Measurements from ENCODE around the gene NKX1-1.

The NKX1-1 gene

DNA sequence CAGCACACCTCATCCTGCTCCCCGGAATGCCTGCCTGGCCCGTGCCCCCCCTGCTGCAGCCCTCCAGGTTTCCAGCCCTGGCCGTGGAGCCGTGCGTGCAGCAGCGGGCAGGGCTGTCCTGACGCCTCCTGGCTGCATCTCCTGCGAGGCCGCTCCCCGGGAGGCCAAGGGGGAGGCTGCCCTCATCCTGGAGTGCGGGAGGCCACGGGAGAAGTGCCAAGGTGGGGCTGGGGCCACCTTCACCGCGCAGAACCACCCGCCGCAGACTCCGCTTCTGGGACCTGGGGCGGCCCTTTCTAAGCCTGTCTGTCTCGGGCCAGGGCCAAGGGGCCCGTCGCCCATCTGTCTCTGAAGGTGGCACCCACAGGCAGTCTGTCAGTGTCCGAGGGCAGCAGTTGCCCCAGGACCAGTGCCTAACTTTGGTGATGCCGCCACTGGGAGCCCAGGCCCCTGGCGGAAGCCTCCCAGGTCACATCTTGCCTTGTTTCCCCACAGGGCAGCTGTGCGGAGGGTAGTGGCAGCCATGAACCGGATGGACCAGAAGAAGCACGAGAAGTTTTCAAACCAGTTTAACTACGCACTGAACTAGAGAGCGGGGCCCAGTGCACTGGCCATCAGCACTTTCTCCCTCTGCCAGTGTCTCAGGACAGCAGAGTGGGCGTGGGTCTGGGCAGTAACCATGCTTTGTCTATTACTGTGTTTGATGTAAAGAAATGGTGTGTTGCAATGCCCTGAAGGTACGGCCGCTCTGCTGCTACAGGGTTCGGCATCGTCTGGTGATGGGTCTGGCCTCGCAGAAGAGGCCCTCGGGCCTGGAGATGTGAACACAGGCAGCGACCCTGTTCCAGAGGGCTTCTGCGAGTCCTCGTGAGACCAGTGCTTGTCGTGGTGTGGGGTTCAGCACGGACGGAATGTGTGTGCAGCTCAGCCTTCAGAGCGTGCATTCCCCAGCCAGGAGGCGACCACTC, 20.6 kb downstream of the NKX1-1 start:
- no peak for DNase-seq (ENCODE audit: low spot score)

DNA sequence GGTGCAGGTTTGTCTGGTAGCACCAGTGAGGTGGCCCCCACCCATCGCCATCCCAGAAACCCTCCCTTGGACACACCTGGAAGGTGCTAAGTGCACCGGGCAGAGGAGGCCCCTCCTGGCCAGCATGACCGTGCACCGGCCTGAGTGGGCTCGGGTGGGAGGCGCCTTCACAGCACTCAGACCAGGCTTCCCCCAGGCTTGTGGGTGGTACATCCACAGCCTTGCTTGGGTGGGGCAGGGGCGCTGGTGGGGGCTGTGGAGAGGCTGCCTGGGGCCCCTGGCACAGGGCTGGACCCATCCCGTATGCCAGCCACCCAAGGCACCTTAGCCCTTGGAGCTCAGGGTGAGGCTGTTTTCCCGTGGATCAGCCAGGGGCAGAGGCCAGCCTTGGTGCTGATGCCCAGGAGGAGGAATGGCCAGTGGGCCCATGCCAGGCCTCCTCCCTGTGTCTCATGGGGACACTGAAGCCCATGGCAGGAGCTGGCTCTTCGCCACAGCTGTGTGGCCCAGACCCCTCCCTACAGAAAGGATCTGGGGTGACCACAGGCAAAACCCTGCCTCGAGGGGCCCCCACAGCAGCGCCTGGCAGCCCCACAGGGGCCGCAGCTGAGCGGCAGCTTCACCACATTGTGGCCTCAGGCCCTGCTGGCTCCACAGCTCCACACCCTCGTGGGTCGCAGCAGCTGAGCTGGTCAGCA, 21.4 kb downstream of the NKX1-1 start:
- no peak for DNase-seq (ENCODE audit: low spot score)

GRCh38 chr4:1383728-1384591, 22.3 kb downstream of the NKX1-1 start:
- no peak for DNase-seq (ENCODE audit: low spot score)

DNA sequence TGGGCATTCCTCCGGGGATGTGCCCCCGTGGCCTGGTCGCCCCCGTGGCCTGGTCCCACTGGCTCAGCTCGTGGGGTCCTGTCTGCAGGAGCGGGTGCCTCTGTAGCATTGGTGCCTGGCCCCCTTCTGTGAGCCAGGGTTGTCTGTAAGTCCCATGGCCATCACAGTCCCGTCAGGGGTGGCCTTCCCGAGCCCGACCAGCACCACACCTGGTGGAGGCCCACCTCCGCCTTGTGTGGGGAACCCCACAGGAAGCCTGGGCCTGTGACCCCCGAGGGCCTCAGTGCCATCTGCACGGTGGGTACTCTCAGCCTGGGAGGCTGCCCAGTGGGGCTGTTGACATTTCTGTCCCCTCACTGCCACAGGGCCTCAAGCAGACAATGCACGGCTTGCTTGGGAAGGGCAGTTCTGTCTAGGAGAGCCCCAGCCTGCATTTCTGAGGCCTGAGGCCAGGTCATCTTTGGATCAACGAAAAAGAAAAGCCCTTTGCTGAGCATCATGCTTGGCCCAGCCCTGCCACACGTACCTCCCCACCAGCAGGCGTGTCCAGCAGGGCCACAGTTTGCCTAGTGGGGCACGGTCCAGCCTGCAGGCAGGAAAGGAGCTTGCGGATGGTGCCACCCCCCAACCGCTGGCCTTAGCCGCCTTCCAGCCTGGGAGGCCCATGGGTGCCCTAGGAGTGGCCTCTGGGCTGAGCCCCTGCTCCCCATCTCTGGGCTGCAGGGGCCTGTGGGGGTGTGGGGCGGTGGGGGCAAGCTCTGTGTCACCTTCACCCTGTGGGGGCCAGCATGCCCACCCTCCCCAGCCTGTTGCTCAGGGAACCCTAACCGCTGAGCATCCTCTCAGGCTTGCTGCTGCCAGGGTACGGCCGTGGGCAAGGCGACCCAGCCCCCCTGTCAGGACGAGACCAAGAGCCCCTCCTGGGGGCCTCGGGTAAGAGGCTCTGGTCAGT, 23.2 kb downstream of the NKX1-1 start:
- no peak for DNase-seq (ENCODE audit: low spot score)

DNA sequence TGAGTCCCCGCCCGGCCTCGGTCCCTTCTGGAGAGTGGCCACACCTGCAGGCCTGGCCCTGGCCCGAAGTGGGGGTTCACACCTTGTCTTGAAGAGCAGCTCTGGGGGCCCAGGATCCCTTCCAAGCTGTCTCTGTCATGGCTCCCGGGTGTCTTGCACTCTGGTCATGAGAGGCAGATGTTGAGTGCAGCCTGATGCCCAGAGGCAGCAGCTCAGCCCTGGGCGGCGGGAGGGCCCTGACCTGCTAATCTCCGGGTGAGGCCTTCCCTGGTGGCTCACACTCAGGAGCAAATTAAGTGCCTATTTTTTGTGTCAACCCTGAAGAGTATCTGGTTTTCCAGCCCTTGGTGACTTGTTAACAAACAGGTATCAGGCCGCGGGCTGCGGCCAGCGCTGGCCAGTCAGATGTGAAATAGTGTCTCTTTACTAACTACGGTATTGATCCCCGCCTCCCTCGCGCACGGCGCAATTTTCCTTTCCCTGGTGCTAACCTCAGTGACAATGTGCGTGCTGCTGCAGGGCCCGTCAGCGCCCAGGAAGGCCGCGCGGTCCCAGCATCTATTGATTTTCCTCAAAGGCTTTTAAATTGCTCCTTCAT, 24.2 kb downstream of the NKX1-1 start:
- DNase-seq (ENCODE audit: low spot score): no peak

GRCh38 chr4:1381181-1381621, 25.0 kb downstream of the NKX1-1 start:
- no peak for DNase-seq (ENCODE audit: low spot score)

DNA sequence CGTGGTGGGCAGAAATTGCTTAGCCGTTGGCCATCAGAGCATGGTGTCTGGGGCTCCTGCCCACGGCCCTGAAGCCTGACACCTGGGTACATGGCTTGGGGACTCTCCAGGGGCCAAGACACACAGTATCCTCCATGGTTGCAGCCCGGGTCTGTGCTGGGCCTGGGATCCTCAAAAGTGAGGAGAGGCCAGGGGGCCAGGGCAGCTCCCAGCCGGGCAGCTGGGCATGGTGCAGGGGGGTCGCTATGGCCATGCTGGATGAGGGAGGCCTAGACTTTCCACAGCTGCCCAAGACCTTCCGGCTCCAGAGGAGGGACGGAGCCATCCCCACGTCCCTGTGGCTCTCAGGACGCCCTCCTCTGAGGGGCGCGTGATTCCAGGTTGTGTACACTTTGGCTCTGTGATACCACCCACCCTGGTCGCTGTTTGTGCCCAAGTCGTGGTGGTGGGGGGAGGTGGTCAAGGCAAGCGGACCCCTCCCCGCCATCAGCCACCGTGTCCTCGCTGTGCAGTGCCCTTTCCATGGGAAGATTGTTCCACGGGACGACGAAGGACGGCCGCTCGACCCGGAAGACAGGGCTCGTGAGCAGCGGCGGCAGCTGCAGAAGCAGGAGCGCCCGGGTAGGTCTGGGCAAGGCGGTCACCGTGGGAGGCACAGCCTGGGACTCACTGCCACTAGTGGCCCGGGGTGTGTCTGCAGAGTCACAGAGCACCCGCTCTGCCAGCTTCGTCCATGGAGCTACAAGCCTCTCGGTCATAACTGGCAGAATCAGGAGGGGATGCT, 25.7 kb downstream of the NKX1-1 start:
- no peak for DNase-seq (ENCODE audit: low spot score)

DNA sequence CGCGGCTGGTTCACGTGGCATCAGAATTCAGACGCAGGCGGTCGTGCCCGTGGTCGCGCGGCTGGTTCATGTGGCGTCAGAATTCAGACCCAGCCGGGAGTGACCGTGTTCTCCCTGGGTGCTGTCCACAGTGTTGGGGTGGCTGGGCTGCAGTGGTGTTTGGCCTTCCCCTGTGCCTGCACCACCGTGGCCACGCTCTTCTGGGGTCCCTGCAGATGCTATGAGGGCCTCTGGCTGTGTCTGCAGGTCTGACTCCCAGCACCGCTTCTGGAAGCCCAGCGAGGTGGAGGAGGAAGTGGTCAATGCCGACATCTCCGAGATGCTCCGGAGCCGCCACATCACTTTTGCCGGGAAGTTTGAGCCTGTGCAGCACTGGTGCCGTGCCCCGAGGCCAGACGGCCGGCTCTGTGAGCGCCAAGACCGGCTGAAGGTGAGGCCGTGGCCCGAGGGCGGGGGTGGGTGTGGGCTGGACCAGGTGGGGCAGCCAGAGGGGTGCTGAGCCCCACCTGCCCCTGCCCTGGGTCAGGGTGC, 26.4 kb downstream of the NKX1-1 start:
- DNase-seq (ENCODE audit: low spot score): no peak

DNA sequence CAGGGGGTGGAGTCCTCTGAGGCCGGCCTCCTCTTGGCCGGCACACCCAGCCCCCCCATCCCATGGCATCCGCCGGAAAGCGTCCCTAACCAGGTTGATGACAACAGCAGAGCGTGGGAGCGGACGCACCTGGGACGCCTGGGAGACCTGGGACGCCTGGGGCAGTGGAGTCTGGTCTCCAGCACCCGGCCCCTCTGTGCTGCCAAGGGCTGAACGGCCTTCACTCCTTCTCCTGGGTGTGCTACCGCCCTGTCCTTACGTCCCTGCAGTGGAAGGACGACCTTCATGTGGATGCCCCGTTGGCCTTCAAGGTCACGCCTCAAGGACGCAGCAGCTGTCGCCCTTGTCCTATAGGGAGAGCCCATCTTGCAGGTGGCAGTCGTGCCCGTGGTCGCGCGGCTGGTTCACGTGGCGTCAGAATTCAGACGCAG, 26.9 kb downstream of the NKX1-1 start:
- no peak for DNase-seq (ENCODE audit: low spot score)

- no peak for DNase-seq (ENCODE audit: low spot score)
Observed at GRCh38 chr4:1378559-1379231, 27.5 kb downstream of the NKX1-1 start.

DNA sequence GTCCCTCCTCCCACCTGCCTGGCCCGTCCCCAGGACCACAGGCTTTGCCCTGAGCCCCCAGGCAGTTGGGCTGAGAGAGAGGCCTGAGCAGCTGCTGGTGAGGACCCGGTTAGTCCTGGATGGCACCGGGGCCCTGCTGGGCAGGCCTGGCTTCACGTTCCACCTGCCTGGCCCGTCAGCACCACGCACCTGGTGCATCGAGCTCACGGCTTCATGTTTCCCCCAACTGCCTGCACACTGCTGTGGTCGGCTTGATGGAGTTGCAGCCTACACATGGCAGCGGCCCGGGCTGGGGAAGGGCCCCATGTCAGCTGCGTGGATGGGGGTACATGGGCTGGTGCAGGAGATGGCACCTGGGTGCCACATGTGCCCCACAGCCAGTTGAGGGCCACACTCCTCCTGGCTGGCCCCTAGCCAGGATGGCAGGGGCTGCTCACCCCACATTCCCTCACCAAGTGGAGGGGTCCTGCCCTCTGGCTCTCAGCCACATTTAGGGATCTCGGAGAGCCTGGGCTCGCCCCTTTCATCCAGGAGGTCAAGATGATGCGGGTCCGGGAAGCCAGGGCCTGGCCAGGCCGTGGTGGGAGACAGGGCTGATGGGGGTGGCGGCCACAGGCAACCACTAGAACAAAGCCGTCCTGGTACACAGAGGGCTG, 28.5 kb downstream of the NKX1-1 start:
- DNase-seq (ENCODE audit: low spot score): no peak

DNA sequence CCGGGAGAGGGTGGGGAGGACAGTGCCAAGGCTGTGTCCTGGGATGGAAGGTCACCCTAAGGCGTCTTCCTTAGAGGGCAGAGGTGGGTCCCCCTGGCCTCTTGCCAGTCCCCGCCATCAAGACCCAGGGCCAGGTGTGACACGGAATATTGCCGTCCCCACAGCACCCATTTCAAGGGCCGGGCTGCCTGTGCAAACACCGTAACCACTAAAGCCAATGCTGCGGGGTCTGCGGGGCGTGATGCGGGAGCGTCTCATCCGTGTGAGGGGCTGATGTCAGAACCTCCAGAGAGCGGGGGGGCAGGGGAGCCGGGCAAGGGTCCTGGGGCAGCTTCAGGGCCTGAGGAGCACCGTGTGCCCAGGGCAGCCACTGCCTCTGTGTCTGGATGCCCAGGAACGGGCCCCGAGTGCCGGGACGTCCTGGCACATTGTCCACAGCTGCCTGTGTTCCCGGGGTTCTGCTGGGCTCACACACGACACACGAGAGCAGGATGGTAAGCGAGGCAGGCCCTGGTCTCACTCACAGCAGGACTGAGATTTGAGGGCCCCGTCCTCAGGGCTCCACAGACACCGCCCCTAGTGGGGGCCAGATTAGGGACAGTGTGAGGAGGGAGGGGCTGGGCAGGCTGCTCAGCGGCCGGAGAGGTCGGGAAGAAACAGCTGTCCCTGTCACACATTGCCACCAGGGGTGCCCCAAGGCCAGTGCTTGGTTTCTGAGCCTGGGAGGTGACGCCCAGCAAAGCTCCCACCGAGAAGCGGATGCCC, 29.2 kb downstream of the NKX1-1 start:
- DNase-seq (ENCODE audit: low spot score): no peak

- DNase-seq (ENCODE audit: low spot score): no peak
Observed at GRCh38 chr4:1376391-1376840, 29.8 kb downstream of the NKX1-1 start.

- no peak for DNase-seq (ENCODE audit: low spot score)
Observed at GRCh38 chr4:1375761-1376322, 30.4 kb downstream of the NKX1-1 start.

DNA sequence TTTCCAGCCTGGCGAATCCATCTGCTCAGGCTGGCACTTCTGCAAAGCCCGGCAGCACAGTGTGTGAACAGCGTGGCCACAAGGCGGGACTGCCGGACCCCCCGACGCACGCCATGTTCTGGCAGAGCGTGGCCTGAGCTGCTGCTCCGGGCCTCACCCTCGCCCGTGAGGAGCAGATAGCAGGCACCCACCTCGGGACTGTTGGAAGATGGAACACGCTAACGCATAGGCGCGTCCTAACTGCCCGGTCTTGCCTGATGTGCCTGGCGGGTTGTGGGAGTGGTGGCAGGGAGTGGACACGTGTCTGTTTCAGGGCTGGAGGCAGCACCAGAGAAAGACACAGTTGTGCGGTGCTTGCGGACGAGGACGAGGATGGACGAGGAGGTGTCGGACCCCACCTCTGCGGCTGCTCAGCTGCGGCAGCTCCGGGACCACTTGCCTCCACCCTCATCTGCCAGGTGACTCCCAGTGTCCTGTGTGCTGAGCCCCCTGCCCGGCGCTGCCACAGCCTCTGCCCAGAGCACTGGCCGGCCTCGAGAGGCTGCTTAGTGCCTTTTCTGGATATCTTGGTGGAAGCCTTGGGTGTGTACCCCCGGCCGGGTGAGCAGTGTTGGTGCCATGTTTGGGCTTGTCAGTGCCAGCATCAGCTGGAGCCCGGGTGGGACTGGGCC, 31.1 kb downstream of the NKX1-1 start:
- peak; percentile 34 for DNase-seq (ENCODE audit: low spot score)

DNA sequence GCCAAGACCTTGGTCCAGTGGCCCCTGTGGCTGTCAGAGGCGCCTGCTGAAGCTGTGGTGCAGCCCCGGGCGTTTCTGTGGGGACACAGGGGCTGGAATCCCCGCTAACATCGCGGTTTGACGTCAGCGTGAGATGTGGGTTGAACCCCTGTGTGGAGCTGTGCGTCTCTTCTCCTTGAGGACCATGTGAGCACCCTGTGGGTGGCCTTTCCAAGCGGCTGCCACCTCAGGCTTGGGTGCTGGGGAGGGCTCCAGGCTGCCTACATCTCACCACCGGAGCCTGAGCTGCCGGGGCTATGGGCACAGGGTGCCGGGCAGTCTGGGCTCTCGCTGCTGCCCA, 31.6 kb downstream of the NKX1-1 start:
- DNase-seq (ENCODE audit: low spot score): no peak

Measured in cerebellar cortex (tissue), 1 donor.